GM15510 (cell line): ENCODE measurements around the gene PGM5.

ENCODE experiments used
- POLR2A ChIP-seq: IDR thresholded peaks from 3 replicates; pipeline ENCODE4 v1.6.1; 2011; ENCODE audit warnings: borderline replicate concordance; ENCODE audit not compliant: insufficient read length; ENCODE audit errors: extremely low read depth

The PGM5 gene

GRCh38 chr9:68546596-68547390 is 190.4 kb downstream of the PGM5 start:
- TF ChIP-seq POLR2A = no peak

DNA sequence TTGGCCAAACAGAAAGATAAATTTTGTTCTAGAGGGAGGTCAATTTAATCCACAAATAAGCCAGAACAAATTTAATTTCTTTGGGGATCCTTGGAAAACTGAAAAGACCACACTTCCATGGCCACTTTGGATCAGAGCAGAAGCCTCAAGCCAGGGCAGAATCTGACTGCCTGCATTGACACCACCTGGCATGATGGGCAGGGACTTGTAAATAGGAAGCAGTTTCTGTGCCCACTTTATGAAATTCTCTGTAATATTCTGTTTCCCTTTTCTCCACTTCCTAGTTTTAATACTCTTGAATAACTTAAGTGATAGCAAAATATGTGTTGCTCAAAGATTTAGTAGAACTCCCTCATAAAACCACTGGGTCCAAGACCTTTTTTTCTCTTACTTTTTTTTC is 191.0 kb downstream of the PGM5 start:
- no peak for TF ChIP-seq POLR2A

DNA sequence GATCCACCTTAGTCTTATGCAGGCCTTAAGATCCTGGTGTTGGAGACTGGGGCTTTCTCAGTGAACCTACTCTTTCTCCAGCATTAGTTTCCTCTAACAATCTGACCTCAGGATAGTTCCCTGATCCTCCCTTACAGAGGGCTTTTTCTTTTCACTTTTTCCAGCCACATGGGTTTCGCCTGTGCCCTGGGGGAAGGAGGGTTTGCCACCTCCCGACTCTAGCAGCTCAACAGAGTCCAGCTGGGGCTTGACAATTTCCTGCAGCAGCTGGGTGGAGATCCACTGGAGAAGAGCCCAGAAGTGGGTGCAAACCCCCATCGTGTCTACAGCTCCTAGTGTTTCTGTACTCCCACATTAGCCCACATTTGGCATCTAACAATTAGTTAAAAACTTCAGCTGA is 191.8 kb downstream of the PGM5 start:
- TF ChIP-seq POLR2A = no peak

DNA sequence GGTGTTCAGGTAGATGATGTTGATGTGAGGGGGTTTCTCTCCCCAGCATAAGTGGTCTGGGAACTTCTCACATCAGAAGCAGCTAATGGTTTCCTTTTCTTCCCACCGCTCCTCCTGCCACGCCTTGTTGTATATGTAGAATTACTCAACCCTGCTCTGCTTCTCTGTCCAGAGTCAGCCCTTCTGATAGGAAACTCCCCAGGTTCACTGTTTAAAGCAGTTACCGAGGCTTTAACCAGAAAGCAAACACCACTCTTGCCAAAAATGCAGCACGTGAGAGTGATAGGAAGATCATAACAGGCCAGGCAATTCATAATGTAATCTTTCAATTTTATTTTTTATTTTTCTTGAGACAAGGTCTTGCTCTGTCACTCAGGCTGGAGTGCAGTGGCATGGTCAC is 194.8 kb downstream of the PGM5 start:
- TF ChIP-seq POLR2A = no peak

DNA sequence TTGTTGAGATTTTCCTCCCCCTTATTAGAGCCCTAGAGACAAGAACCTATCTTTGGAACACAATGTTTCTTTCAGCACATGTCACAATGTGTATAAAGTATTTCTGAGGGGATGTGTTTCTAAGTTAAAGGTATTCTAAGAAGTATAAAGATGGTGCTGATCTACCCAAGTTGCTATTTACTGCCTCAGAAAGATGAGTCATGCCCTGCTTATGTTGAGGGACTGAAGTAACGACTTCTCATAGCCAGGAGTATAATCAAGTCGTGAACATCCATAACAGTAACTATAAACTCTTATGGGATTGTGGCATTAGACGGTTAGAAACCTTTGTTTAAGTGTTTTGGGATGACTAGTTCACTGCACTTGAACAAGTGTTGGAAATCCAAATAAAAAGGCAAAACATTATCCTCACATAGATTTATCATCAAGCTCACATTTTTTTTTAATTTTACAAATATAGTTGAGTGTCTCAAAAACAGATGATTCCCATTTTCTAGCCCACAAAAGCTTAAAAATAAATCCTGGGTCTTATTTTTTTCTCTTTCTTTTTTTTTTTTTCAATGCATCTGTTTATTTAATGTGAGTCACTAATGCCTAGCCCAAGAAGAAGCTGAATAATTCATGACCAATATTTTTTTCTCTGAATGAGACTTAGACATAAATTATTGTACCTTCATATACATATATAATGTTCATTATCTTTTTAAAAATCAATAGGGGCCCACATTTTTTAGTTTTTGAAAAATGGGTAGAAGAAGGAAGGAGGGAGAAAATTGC is 196.5 kb downstream of the PGM5 start:
- TF ChIP-seq POLR2A = no peak

- no peak for TF ChIP-seq POLR2A
Measured at GRCh38 chr9:68555437-68556150, 199.2 kb downstream of the PGM5 start.

GRCh38 chr9:68558545-68558944 is 202.1 kb downstream of the PGM5 start:
- no peak for TF ChIP-seq POLR2A

DNA sequence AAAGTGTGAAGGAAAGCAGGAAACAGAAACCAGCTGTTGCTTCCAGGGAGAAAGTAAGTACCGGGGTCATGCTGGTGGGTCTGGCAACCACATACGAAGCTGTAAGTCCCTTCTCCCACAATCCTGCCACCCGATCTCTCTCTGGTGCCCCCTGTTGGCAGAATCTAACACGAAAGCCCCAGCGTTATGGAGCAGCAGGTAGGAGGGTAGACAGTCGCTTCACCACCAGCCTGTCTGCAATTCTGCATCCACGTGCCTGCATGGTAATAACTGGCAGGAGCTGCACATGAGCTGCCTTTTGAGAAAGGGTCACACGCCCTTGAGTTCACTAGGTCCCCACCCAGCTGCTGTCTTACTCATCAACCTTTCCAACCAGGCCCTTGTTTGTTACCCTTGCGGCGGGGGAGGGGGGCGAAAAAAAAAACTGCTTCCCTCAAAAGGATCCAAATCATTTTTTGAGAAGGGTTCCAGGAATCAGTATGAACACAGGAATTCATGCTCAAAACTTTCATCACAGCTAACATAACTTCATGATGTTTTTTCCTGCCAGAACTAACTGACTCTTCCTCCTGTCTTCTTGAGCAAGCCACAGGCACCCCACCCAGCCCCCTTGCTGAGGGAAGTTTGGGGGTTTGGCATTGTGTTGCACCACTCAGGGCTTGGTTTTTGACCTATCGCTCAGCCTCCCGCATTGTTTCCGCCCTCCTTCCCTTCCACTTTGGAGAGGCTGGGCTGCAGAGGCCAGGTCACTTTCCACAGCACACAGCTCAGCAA is 203.8 kb downstream of the PGM5 start:
- TF ChIP-seq POLR2A = no peak

- no peak for TF ChIP-seq POLR2A
Measured at GRCh38 chr9:68562461-68562860, 206.1 kb downstream of the PGM5 start.

DNA sequence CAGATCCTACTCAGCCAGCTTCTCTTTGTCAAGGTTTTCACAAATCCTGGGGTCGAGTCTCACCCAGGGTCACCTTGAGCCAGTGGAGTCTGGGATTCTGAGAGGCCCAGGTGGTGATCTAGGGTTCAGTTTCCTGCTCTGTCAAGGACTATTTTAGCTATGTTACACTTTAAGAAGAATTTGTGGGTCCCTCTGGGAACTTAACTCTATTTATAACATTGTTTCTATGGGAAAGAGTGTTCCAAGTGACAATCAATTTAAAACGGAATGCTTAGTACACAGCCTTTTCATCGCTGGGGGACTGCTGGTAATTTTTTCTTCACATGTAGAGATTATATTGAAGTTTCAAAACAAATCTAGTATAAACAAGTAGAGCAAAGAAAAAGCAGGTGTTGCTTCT is 211.2 kb downstream of the PGM5 start:
- no peak for TF ChIP-seq POLR2A

DNA sequence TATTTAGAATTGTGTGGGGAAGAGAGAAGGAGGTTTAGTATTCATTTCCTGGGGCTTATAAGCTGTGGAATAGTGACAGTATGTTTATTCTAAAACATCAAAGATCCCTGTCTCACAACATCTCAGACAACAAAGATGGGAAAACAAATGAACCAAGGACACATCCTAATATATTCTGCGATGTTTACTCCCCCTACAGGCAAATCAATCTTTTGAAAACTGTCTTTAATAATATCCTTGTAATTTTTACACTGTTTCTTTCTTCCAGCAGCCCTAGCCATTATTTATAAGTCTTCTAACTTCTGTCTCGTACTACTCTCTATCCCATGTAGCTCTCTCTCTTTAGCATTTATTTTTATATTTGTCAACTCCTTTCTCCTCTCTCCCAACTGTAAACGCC is 217.7 kb downstream of the PGM5 start:
- TF ChIP-seq POLR2A = no peak

DNA sequence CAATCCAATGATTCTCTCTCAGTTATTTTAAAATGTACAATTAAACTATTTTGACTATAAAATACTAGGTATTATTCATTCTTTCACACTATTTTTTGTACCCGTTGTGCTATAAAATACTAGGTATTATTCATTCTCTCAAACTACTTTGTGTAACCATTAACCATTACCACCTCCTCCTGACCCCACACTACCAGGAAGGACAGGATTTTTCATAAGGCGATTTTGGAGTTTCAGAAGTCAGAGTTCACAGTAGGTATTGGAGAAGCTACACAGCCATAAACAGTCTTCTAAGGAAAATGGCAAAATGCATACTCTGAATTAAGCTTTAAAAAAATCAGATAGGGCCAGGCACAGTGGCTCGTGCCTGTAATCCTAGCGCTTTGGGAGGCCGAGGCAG is 219.4 kb downstream of the PGM5 start:
- TF ChIP-seq POLR2A = no peak

DNA sequence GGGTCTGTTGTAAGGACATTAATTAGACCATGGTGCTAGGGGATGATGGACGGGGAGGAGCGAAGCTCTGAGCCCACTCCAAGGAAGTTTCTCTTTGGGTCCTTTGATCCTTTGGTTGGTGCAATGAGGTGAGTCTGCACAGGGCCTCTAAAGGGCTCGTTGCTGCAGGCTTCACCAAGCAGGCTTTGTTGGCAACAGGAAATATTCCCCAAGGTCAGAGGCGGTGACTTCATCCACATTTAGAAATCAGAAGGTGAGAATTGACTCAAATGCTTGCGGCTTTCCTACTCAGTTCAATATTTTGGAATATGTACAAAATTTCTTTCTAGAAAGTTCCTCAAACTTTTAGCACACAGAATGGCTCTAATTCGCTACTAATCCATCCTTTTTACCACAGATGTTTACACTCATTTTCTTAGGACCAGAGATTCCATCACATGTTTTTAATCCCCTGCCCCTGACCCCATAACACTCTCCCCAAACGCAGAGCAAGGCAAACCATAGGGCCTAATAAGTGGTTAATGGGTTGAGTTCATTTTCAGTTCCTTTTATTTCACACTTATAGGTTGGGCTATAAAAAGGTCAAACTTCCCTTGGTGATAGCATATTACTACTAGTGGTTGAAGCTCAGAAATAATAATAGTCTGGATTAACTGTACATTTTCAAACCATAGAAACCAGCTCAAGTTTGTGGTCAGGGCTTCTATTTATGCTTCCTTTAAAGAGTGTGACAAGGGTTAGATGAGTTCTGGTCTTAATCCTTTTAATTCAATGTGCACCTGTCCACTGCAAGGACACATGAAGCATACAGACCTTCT is 221.6 kb downstream of the PGM5 start:
- TF ChIP-seq POLR2A = no peak
